Activated CD8-positive, alpha-beta T cell treated with anti-CD3 and anti-CD28 coated beads for 36 hours (primary cell): ENCODE measurements around the gene ASB6. TPM values are rescaled to one million over a fixed set of nuclear protein-coding genes. Genes with fewer than 3 reads are reported as not detected.
A peak's percentile ranks its signal among the peaks of the same experiment; 100 is the strongest.

ENCODE experiments used
- ATAC-seq: fragments of 200-7000 bp; cut with Tn5 transposase; one replicate; pipeline ENCODE4 v1.10.0; 2021; ENCODE audit warnings: mild to moderate bottlenecking, moderate library complexity
- CTCF ChIA-PET: fragments of 350-600 bp; sonication (Branson Sonifier 250); formaldehyde crosslinking; loops from one replicate; lab custom pipeline; 2021; ENCODE audit warnings: antibody characterized with exemption; lab: Charles Lee
- POLR2A ChIA-PET: fragments of 350-600 bp; sonication (Branson Sonifier 250); formaldehyde crosslinking; loops from one replicate; lab custom pipeline; 2021; ENCODE audit warnings: antibody characterized with exemption; lab: Charles Lee
- DNase-seq: peaks from one replicate; pipeline ENCODE4 v3.0.0-alpha.2; 2020
- H3K27ac Mint-ChIP-seq: one replicate; pipeline ENCODE4 v1.8.0; 2021; ENCODE audit warnings: mild to moderate bottlenecking, mixed read lengths
- H3K27me3 Mint-ChIP-seq: one replicate; pipeline ENCODE4 v1.8.0; 2021; ENCODE audit warnings: mixed read lengths
- H3K36me3 Mint-ChIP-seq: one replicate; pipeline ENCODE4 v1.8.0; 2021; ENCODE audit warnings: low read depth, mixed read lengths
- H3K4me1 Mint-ChIP-seq: one replicate; pipeline ENCODE4 v1.8.0; 2021; ENCODE audit warnings: low read depth, mixed read lengths
- H3K4me3 Mint-ChIP-seq: one replicate; pipeline ENCODE4 v1.8.0; 2021; ENCODE audit warnings: mild to moderate bottlenecking, moderate library complexity, mixed read lengths
- H3K9me3 Mint-ChIP-seq: one replicate; pipeline ENCODE4 v1.8.0; 2021; ENCODE audit warnings: mixed read lengths
- intact Hi-C: fragments of 100-400 bp; cut with micrococcal nuclease; formaldehyde crosslinking; loops from one replicate; pipeline ENCODE4 v1.10.0; 2022
- total RNA-seq, 2 experiments: library from RNA; stranded (reverse); gene quantifications; one replicate each; pipeline ENCODE4 v1.2.3, GENCODE V29; 2021
- TF ChIP-seq, protein P1 (sequence below): fragments of 200-600 bp; IDR thresholded peaks from one replicate; pipeline ENCODE4 v1.8.0; 2022; ENCODE audit warnings: antibody characterized with exemption, mild to moderate bottlenecking

Gene ASB6
- total RNA-seq, 2 experiments from 2014 or later, result 16.6 TPM

DNA sequence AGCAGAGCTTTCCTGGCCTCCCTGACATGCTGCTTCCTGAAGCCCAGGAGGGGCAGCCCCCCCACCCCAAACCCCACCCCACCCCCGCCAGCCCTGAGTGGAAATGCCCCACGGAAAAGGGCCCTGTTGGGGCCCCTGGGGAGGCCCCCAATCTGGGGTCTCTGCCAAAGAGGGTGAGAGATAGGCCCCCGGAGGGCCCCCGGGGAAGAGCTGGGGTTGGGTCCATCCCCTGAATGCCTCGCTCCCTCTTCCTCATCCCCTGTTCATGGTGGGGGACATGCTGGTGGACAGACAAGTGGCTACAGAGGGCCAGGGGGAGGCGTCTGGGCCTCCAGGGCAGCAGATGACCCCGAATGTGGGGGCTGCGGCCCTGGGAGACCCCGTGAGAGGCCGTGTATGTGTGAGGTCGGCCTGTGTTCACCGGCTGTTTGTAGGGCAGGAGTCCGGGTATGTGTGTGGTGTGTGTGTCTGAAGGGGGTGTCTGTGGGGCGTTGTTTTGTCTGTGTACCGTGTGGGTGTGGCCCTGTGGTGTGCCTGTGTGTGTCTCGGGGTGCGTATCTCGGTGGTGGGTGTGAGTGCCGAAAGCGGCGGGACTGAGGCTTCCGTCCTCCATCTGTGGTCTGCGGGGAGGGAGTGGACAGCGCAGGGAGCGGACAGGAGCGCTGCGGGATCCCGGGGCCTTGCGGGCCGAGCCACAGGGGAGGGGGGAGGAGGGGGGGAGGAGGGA lies 32.3 kb downstream of the ASB6 start:
- ATAC-seq (peak; percentile 48), DNase-seq (peak; percentile 71)

DNA sequence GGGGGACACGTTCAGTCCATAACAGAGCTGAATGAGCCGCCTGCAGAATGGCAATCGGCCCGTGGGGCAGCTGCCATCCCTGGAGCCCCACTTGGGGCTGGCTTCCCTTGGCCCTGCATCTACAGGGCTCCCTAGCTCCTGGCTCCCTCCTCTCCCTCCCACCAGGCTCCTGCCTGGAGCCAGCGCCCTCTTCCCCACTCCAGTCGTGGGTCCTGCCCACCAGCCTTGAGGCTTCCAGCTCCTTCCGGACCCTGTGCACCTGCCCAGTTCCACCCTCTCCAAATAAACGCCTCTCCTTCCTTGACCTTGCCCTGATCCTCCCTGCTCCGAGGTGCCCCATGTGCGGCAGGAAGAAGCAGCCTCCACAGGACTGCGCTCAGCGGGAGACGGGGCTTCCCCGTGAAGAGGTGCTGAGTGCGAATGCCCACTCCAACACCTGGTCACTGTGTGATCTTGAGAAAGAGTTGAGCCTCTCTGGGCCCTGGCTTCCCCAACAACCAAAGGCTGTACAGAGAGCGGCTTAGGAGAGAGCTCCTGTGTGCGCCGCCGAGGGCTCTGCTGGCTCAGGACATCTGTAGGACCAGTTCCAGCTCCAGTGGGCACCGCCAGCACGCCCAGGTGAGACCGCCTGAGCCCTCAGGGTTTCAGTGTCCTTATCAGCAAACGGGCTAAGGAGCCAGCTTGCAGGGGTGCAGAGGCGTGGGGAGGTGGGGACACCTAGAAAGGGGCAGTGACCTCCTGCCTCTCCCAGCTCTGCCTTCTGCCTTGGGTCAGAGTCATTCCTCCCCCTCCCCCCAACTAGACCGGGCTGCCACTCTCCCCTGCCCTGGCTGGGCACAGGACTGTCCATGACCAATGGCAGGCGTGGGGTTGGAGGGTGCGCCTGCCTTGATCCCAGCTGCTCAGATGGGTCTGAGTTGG lies 33.1 kb downstream of the ASB6 start:
- Mint-ChIP-seq H3K9me3 (no peaks in the 10 kb centered on the region), H3K4me3 (no peak overlapping the region), H3K4me1 (peaks cover 38% of the 10 kb centered on the region), H3K27ac (no peak overlapping the region), H3K36me3 (no peaks in the 10 kb centered on the region), H3K27me3 (no peaks in the 10 kb centered on the region)
- intact Hi-C loops, result loop anchor here (10.0 kb wide), 2 partner anchors 124 to 284 kb away; no protein-coding TSS in a partner anchor
- ATAC-seq, result no peak
- TF ChIP-seq, protein P1, sequence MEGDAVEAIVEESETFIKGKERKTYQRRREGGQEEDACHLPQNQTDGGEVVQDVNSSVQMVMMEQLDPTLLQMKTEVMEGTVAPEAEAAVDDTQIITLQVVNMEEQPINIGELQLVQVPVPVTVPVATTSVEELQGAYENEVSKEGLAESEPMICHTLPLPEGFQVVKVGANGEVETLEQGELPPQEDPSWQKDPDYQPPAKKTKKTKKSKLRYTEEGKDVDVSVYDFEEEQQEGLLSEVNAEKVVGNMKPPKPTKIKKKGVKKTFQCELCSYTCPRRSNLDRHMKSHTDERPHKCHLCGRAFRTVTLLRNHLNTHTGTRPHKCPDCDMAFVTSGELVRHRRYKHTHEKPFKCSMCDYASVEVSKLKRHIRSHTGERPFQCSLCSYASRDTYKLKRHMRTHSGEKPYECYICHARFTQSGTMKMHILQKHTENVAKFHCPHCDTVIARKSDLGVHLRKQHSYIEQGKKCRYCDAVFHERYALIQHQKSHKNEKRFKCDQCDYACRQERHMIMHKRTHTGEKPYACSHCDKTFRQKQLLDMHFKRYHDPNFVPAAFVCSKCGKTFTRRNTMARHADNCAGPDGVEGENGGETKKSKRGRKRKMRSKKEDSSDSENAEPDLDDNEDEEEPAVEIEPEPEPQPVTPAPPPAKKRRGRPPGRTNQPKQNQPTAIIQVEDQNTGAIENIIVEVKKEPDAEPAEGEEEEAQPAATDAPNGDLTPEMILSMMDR, result no peak
- ChIA-PET POLR2A (interaction anchor here (0.8 to 1.8 kb wide), 4 partner anchors 17 to 470 kb away, joined by 3 to 5 read pairs (median 3); partner anchors contain the start of gene NTMT1), CTCF (interaction anchor here (1.0 to 3.6 kb wide), 10 partner anchors 16 to 477 kb away, joined by 3 to 19 read pairs (median 6); no protein-coding TSS in a partner anchor)
- DNase-seq, result no peak

More for the DNA sequence above, 32.3 kb downstream of the ASB6 start:
- intact Hi-C loops, result loop anchor here (5.0 to 10.0 kb wide), 4 partner anchors 125 to 472 kb away; partner anchors contain the start of gene IER5L
- peak overlapping the region; percentile 72 for H3K4me3 Mint-ChIP-seq
- POLR2A ChIA-PET, result interaction anchor here (1.1 kb wide), 1 partner anchor 16 kb away, joined by 3 read pairs; the partner anchor contains the start of gene NTMT1
- TF ChIP-seq, protein P1, result no peak
- no peaks in the 10 kb centered on the region for H3K36me3 Mint-ChIP-seq
- H3K9me3 Mint-ChIP-seq, result no peaks in the 10 kb centered on the region
- H3K4me1 Mint-ChIP-seq, result peaks cover 35% of the 10 kb centered on the region
- peak overlapping the region; percentile 89 for H3K27ac Mint-ChIP-seq
- no peaks in the 10 kb centered on the region for H3K27me3 Mint-ChIP-seq
- CTCF ChIA-PET, result interaction anchor here (1.0 to 3.6 kb wide), 10 partner anchors 15 to 478 kb away, joined by 3 to 19 read pairs (median 6); no protein-coding TSS in a partner anchor

DNA sequence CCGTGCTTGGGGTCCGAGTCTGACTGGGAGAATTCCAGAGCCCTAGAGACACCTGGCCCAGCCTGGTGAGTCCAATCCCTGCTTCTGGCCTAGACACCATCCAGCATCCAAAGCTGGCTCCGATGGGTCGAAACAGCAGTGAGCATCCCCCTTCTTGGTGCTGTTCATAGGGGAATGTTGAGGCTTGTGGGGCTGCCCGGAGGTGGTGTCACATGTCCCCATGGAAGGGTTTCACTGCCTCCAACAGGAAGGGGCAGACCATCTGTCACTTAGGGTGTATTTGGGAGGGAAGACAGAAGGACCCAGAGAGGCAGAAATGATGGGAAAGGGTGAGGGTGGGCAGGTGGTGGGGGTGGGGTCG lies 34.9 kb downstream of the ASB6 start:
- Mint-ChIP-seq H3K9me3 (no peaks in the 10 kb centered on the region), H3K4me1 (peaks cover 47% of the 10 kb centered on the region), H3K27me3 (no peaks in the 10 kb centered on the region), H3K27ac (peak overlapping the region; percentile 83), H3K4me3 (no peak overlapping the region), H3K36me3 (no peaks in the 10 kb centered on the region)
- no peak for DNase-seq
- ATAC-seq, result no peak
- TF ChIP-seq, protein P1, result no peak
- intact Hi-C loops, result loop anchor here (10.0 kb wide), 2 partner anchors 122 to 282 kb away; no protein-coding TSS in a partner anchor
- ChIA-PET POLR2A (interaction anchor here (0.6 to 1.5 kb wide), 4 partner anchors 10 to 37 kb away, joined by 3 to 5 read pairs (median 3); no protein-coding TSS in a partner anchor), CTCF (interaction anchor here (1.1 to 4.1 kb wide), 6 partner anchors 17 to 476 kb away, joined by 3 to 31 read pairs (median 4); no protein-coding TSS in a partner anchor)

DNA sequence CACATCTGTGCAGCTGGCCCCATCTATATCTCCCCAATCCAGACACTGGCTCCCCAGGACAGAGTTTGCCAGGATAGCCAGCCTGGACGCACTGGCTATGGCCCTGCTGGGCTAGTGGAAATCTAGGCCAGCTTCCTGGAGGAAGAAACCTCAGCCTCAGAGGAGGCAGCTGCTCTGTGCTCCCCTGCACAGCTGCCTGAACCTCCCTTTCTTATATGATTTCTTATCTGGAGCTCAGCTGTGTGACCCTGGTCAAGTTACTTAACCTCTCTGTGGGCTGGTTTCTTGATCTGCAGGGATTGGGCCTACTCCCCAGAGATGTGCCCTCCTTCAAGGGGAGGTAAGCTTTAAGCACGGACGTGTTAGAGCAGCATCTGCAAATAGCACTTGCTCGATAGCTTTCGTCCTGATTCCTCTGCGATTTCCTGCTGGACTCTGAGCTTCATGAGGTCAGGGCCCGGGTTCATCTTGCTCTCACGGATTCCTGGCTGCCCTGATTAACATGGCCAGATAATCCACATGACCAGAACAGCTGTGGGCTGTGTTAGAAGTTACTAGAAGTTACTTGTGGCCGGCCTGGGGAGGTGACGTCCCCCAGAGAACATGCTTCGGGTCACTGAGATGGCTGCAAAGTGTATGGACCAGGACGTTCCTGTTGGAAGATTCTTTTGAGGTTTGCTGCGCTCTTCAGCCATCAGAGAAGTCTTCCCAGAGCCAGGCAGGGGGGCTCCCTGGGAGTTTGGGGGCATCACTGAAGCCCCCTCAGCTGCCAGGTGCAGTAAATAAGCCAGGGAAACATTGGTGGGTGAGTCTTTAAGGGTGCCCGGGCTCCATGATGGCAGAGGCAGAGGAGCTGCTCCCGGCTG lies 35.6 kb downstream of the ASB6 start:
- intact Hi-C loops, result loop anchor here (10.0 kb wide), 2 partner anchors 122 to 282 kb away; no protein-coding TSS in a partner anchor
- H3K27ac Mint-ChIP-seq, result no peak overlapping the region
- POLR2A ChIA-PET, result interaction anchor here (0.6 to 1.5 kb wide), 4 partner anchors 10 to 37 kb away, joined by 3 to 5 read pairs (median 3); no protein-coding TSS in a partner anchor

More for the DNA sequence above, 35.6 kb downstream of the ASB6 start:
- TF ChIP-seq, protein P1, result no peak
- DNase-seq (no peak), ATAC-seq (no peak)
- CTCF ChIA-PET, result interaction anchor here (1.1 to 4.1 kb wide), 8 partner anchors 18 to 475 kb away, joined by 3 to 31 read pairs (median 4); no protein-coding TSS in a partner anchor
- Mint-ChIP-seq H3K36me3 (no peaks in the 10 kb centered on the region), H3K4me1 (peaks cover 44% of the 10 kb centered on the region), H3K9me3 (no peaks in the 10 kb centered on the region), H3K27me3 (no peaks in the 10 kb centered on the region), H3K4me3 (no peak overlapping the region)
